Vagina (tissue), 2 donors: Measurements from ENCODE around the gene RBBP8. TPM values are rescaled to one million over a fixed set of nuclear protein-coding genes. Genes with fewer than 3 reads are reported as not detected.

Experiments
- DNase-seq, 2 donors: peaks; one replicate each; pipeline ENCODE4 v3.0.0-alpha.2; 2017; ENCODE audit errors: extremely low spot score in 2 of 2
- H3K27ac ChIP-seq: fragments of 200-600 bp; sonication (generic); one replicate; pipeline ENCODE4 v1.5.1; 2019
- H3K27me3 ChIP-seq: fragments of 200-600 bp; sonication (generic); one replicate; pipeline ENCODE4 v1.5.1; 2019
- H3K36me3 ChIP-seq, 2 donors: fragments of 200-600 bp; sonication (generic); one replicate each; pipeline ENCODE4 v1.5.1; 2017 to 2019
- H3K4me1 ChIP-seq: fragments of 200-600 bp; sonication (generic); one replicate; pipeline ENCODE4 v1.5.1; 2019
- H3K4me3 ChIP-seq, 2 donors: fragments of 200-600 bp; sonication (generic); 1 replicate in 1 of 2; 2 replicates in 1 of 2; pipeline ENCODE4 v1.5.1; 2016 to 2019
- H3K9me3 ChIP-seq: fragments of 200-600 bp; sonication (generic); one replicate; pipeline ENCODE4 v1.5.1; 2019
- POLR2A ChIP-seq, 2 donors: fragments of 450-650 bp; IDR thresholded peaks; one replicate each; pipeline ENCODE4 v1.6.1; 2017; ENCODE audit warnings: antibody characterized with exemption in 2 of 2, mild to moderate bottlenecking in 2 of 2, moderate library complexity in 2 of 2
- POLR2AphosphoS5 ChIP-seq, 2 donors: sonication (generic); formaldehyde crosslinking; IDR thresholded peaks; one replicate each; pipeline ENCODE4 v1.9.0; 2017; ENCODE audit warnings: antibody characterized with exemption in 2 of 2, mild to moderate bottlenecking in 2 of 2, low read depth in 1 of 2; ENCODE audit not compliant: insufficient read depth in 1 of 2
- intact Hi-C: fragments of 100-400 bp; cut with DNase I; formaldehyde crosslinking; loops from one replicate; pipeline ENCODE4 v1.15.1; 2023
- total RNA-seq: library from RNA; depleted of rRNA; stranded (reverse); fragments of >200 nt; gene quantifications from one replicate; pipeline ENCODE4 v1.2.3, GENCODE V29; 2016
- TF ChIP-seq, protein P1 (sequence below), 3 experiments: fragments of 450-650 bp in 2 of 3; fragments of 200-600 bp in 1 of 3; sonication (generic) in 1 of 3; IDR thresholded peaks; one replicate each; pipeline ENCODE4 v1.5.1; 2017 to 2019; ENCODE audit warnings: antibody characterized with exemption in 3 of 3, mild to moderate bottlenecking in 2 of 3, moderate library complexity in 2 of 3

Gene RBBP8
- total RNA-seq, 1 donor from 2014 or later: 28.2 TPM

DNA sequence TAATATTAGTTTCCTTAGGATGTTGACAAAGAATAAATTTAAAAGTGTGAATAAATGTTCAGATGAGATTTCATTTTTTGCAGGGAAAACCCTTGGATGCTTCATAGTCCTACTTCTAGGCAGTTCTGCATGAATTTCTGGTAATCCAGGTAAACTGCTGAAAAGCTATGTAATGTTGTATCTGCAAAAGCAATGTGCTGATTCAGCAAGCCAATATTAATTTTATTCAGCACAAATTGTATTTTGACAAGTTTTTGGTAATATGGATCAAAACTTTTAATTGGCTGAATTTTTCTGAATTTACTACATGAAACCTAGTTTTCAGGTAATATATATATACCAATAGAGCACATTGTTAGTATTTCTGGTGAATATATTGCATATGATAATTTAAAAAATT lies 17.8 kb upstream of the RBBP8 start:
- no peak overlapping the region for H3K27ac ChIP-seq
- H3K9me3 ChIP-seq: no peaks in the 10 kb centered on the region

DNA sequence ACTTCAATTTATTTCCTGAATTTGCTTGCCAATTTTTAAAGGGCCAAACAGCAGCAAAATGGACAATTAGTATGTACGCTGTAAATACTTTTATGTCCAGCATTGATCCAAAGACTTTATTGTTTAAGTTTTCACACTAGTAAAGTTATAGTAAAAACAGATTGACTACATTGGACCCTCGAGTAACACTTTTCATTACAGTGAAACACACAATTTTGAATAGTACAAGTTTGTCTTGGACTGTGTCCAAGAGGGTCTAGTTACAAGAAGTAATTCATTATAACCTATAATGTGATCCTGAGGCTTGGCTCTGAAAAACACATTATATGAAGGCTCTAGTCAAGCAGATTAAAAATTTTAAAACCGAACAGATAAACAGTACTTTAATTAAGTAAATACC lies 11.4 kb upstream of the RBBP8 start:
- Histone ChIP-seq H3K4me1 (no peaks in the 10 kb centered on the region), H3K27ac (no peak overlapping the region), H3K4me3 (no peak overlapping the region), H3K36me3 (no peaks in the 10 kb centered on the region), H3K27me3 (no peaks in the 10 kb centered on the region), H3K9me3 (no peaks in the 10 kb centered on the region)
- intact Hi-C loops: no loop called here
- TF ChIP-seq POLR2A (IDR thresholded peaks at IDR 0.05): no peak
- TF ChIP-seq POLR2AphosphoS5 (IDR thresholded peaks at IDR 0.05; ENCODE audit: insufficient read depth in 1 of 2, low read depth in 1 of 2): no peak
- TF ChIP-seq, protein P1, sequence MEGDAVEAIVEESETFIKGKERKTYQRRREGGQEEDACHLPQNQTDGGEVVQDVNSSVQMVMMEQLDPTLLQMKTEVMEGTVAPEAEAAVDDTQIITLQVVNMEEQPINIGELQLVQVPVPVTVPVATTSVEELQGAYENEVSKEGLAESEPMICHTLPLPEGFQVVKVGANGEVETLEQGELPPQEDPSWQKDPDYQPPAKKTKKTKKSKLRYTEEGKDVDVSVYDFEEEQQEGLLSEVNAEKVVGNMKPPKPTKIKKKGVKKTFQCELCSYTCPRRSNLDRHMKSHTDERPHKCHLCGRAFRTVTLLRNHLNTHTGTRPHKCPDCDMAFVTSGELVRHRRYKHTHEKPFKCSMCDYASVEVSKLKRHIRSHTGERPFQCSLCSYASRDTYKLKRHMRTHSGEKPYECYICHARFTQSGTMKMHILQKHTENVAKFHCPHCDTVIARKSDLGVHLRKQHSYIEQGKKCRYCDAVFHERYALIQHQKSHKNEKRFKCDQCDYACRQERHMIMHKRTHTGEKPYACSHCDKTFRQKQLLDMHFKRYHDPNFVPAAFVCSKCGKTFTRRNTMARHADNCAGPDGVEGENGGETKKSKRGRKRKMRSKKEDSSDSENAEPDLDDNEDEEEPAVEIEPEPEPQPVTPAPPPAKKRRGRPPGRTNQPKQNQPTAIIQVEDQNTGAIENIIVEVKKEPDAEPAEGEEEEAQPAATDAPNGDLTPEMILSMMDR (IDR thresholded peaks at IDR 0.05): no peak
- DNase-seq: no peak

More for the DNA sequence above, 17.8 kb upstream of the RBBP8 start:
- Histone ChIP-seq H3K36me3 (no peaks in the 10 kb centered on the region), H3K4me3 (no peak overlapping the region), H3K4me1 (peaks cover 6% of the 10 kb centered on the region), H3K27me3 (no peaks in the 10 kb centered on the region)
- no peak for TF ChIP-seq POLR2AphosphoS5 (IDR thresholded peaks at IDR 0.05; ENCODE audit: insufficient read depth in 1 of 2, low read depth in 1 of 2)
- no peak for DNase-seq
- intact Hi-C loops: no loop called here

DNA sequence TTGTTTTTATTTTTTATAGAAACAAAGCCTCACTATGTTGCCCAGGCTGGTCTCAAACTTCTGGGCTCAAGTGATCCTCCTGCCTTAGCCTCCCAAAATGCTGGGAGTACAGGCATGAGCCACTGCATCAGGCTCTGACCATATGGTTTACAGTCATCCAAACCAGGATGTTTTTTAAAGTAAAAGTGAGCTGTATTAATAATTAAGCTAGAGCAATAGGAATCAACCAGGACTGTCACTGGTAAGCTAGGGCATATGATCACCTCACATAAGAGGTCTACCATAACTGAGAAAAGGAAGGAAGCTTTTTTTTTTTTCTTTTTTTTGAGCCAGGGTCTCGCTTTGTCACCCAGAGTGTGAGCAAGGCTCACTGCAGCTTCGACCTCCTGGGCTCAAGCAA lies 8.5 kb upstream of the RBBP8 start:
- no peak for TF ChIP-seq POLR2A (IDR thresholded peaks at IDR 0.05)
- no peak for TF ChIP-seq POLR2AphosphoS5 (IDR thresholded peaks at IDR 0.05; ENCODE audit: insufficient read depth in 1 of 2, low read depth in 1 of 2)
- TF ChIP-seq, protein P1 (IDR thresholded peaks at IDR 0.05): no peak
- no peak for DNase-seq
- no peak overlapping the region for H3K4me3 ChIP-seq
- H3K4me1 ChIP-seq: no peaks in the 10 kb centered on the region
- H3K27me3 ChIP-seq: no peaks in the 10 kb centered on the region
- no peaks in the 10 kb centered on the region for H3K9me3 ChIP-seq
- H3K27ac ChIP-seq: no peak overlapping the region
- H3K36me3 ChIP-seq: no peaks in the 10 kb centered on the region
- intact Hi-C loops: no loop called here

DNA sequence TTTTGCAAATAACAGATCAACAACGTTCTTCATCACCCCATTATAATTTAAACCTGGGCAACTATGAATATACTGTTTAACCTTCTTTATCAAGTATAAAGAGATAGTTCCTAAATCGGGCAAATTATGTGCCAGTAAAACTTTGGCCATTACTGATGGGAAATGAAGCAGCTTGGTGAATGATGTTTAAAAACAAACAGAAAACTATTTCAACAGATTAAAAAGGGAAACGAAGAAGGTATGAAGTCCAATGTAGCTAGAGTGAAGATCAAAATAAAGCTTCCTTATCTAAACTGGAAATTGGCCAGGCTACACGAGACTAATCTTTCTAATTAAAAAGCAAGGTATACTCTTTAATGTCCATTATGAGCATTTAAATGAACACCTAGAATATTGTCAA lies 6.7 kb upstream of the RBBP8 start:
- TF ChIP-seq POLR2A (IDR thresholded peaks at IDR 0.05): no peak
- no peak for TF ChIP-seq POLR2AphosphoS5 (IDR thresholded peaks at IDR 0.05; ENCODE audit: insufficient read depth in 1 of 2, low read depth in 1 of 2)
- TF ChIP-seq, protein P1 (IDR thresholded peaks at IDR 0.05): no peak
- Histone ChIP-seq H3K27ac (no peak overlapping the region), H3K36me3 (no peaks in the 10 kb centered on the region), H3K4me1 (no peaks in the 10 kb centered on the region), H3K9me3 (no peaks in the 10 kb centered on the region), H3K4me3 (no peak overlapping the region), H3K27me3 (no peaks in the 10 kb centered on the region)
- no peak for DNase-seq
- intact Hi-C loops: no loop called here

DNA sequence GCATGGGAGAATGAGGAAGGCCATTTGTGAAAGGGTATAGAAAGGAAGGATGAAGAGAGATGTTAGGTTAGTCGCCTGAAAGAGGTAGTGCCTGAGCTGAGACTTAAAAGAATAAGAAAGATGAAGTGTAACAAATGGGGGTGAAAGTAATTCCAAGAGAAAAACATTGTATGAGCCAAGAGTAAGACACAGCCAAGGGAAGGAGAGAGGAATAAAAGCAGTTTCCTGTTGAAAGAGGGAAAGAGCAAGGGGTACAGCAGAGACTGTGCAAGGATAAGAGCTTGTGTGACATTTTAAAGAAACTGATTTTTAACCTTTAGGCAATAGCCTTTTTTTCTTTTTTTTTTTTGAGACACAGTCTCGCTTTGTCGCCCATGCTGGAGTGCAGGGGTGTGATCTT lies 4.8 kb upstream of the RBBP8 start:
- DNase-seq: no peak
- no peaks in the 10 kb centered on the region for H3K27me3 ChIP-seq
- H3K9me3 ChIP-seq: no peaks in the 10 kb centered on the region
- H3K4me3 ChIP-seq: no peak overlapping the region
- H3K4me1 ChIP-seq: no peaks in the 10 kb centered on the region
- no peak overlapping the region for H3K27ac ChIP-seq
- H3K36me3 ChIP-seq: no peaks in the 10 kb centered on the region
- TF ChIP-seq POLR2AphosphoS5 (IDR thresholded peaks at IDR 0.05; ENCODE audit: insufficient read depth in 1 of 2, low read depth in 1 of 2): no peak
- TF ChIP-seq, protein P1 (IDR thresholded peaks at IDR 0.05): no peak
- TF ChIP-seq POLR2A (IDR thresholded peaks at IDR 0.05): no peak
- intact Hi-C loops: no loop called here
